Activated CD8-positive, alpha-beta memory T cell treated with anti-CD3 and anti-CD28 coated beads for 24 hours (primary cell): ENCODE measurements around the gene UBE4B.
A peak's percentile ranks its signal among the peaks of the same experiment; 100 is the strongest.
"Not testable (repeated sequence)": the region's sequence is repeated elsewhere in the genome, so short reads cannot be mapped to it uniquely, and the experiment has no call there.

Experiments
- DNase-seq: peaks from one replicate; pipeline ENCODE4 v3.0.0-alpha.2; 2020

UBE4B gene

DNA sequence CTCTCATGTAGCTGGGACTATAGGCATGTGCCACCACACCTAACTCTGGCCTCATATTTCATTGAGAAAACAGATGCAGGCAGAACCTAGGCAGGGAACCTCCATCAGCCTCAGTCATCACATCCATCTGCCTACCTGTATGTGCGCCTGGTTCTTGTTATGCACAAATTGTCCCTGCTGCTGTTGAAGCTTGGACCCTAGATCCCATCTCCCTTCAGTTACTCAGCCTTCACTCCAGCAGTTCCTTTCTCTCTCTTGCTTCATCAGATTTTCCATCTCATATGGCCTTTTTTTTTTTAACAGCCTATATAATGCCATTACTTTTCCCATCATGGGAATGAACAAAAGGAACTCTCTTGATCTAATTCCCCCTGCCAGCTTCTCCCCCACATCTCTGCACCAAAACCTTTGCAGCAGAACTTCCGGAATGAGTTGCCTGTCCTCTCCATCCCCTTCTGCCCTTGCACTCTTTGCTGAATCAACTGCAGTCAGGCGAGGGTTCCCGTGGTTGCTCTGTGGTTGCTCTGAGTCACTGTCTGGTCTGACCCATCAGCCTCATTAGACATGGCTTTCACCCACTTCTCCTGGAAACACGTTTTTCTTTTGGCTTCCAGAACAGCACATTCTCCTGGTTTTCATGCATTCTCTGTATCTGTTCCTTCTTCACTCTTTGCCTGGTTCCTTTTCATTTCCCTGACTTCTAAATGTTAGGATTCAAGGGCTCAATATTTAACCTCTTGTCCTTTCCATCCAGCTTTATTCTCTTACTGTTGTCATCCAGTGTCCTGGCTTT is 41.5 kb downstream of the UBE4B start:
- peak; percentile 76 for DNase-seq

- no peak for DNase-seq
Measured at GRCh38 chr1:10074852-10075730, 42.3 kb downstream of the UBE4B start.

- DNase-seq: no peak
Measured at GRCh38 chr1:10075732-10076131, 43.0 kb downstream of the UBE4B start.

- no peak for DNase-seq
Measured at GRCh38 chr1:10078494-10078893, 45.7 kb downstream of the UBE4B start.

DNA sequence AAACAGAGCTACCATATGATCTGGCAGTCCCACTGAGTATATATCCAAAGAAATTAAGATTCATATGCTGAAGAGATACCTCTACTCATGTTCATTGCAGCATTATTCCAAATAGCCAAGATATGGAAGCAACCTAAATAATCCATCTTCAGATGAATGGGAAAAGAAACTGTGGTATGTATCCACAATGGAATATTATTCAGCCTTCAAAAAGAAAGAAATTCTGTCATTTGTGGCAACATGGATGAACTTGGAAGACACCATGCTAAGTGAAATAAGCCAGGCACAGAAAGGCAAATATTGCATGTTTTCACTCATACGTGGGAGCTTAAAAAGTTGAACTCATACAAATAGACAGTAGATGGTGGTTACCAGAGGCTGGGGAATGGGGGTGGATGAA is 47.8 kb downstream of the UBE4B start:
- no peak for DNase-seq

DNA sequence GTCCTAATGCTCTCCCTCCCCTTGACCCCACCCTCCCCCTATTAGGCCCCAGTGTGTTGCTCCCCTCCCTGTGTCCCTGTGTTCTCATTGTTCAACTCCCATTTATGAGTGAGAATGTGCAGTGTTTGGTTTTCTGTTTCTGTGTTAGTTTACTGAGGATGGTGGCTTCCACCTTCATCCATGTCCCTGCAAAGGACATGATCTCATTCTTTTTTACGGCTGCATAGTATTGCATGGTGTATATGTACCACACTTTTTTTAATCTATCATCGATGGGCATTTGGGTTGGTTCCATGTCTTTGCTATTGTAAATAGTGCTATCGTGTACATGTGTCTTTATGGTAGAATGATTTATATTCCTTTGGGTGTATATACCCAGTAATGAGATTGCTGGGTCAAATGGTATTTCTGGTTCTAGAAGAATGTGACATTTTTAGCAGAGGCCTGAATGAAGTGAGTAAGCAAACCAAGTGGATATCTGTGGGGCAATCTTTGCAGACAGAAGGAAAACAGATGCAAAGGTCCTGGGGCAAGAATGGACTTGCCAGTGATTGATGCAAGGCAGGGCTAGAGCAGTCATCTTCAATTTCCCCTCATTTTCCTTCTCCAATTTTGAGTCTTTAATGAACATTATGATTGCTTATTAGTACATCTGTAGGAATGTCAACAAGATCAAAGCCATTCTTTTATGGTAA is 50.2 kb downstream of the UBE4B start:
- no peak for DNase-seq

GRCh38 chr1:10084045-10084444 is 51.3 kb downstream of the UBE4B start:
- no peak for DNase-seq

- no peak for DNase-seq
Measured at GRCh38 chr1:10085076-10085475, 52.3 kb downstream of the UBE4B start.

DNA sequence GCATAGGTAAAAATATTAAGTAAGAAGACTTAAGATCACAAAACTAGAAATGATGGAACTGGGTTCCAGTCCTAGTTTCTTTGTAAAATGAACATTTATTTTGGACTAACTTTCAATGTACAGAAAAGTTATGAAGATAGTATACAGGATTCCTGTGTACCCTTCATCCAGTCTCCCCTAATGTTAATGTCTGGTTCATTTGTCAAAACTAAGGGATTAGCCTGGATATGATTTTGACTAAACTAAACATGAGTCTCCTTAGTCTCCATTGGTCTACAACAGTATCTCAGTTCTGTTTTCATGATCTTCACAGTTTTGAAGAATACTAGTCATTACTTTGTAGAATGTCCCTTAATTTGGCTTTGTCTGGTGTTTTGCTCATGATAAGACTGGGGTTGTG is 54.5 kb downstream of the UBE4B start:
- no peak for DNase-seq

DNA sequence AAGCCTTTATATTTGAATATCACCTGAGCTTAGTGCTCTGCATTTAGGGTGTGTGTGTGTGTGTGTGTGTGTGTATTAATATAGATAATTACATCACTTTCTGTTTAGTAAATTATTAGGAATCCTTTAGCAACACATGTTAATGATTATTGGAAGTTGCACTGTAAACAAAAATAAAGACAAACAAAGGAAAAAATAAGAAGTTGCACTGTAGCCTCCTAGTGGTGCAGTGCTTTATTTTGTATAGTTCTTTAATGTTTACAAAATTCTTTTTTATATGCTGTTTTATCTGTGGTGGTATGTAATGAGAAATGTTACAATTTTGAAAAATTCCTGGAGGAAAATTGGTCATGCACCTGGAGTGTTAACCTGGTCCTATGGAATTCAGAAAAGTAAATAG is 69.2 kb downstream of the UBE4B start:
- DNase-seq: no peak

DNA sequence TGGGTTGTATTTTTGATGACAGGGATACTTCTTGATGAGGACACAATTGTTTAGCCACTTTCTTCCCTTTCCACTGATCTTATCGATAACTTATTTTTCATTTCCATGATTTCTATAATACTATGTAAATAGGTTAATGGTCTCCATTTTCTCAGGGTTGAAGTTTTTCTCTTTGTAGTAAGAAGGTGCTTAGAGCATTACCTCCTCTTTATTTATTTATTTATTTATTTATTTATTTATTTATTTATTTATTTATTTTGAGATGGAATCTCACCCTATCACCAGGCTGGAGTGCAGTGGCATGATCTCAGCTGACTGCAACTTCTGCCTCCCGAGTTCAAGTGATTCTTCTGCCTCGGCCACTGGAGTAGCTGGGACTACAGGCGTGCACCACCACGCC is 70.4 kb downstream of the UBE4B start:
- DNase-seq: no peak

GRCh38 chr1:10104834-10105233 is 72.1 kb downstream of the UBE4B start:
- DNase-seq: no peak

DNA sequence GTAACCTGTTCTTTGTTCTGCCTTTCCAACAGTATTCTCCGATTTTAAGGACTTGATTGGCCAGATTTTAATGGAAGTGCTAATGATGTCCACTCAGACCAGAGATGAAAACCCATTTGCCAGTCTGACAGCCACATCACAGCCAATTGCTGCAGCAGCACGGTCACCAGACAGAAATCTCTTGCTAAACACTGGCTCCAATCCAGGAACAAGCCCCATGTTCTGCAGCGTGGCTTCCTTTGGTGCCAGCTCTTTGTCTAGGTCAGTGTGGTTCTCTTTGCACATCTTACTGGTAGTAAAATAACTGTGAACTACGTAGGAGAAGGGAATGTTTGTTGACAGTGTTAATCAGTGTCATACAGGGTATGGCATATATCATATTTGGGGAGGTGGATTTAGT is 72.7 kb downstream of the UBE4B start:
- DNase-seq: no peak

GRCh38 chr1:10106241-10106640 is 73.5 kb downstream of the UBE4B start:
- no peak for DNase-seq

DNA sequence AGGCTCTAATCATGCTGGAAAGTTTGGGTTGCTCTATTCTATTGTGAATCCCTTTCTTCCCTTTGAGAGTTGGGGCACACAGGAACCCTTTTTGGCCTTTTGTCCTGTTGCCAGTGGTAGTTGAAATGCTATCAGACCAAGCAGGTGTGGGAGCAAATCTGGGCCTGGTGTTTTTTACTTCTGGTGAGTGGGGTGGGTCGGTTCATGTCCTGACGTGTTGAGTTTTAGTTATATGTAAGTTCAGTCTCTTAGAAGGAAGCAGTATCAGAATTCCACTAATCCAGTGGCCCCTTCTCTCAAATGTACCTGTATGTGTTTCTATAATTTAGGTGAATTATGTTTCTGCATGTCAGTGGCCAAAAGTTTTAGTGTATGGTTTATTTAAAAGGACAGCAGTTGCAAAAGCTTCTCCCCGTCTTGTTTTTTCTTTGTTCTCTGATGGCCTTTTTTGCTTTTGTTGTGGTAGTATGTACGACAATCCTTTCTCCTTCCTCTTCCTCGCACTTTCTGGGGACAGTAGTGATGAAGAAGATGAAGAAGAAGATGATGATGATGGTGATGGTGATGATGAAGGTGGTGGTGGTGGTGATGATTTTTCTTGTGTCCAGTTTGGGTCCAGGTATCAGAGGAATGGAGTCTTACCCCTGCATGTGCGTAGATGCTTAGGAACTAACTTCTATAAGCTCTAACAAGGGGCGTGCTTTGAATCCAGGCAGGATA is 74.2 kb downstream of the UBE4B start:
- no peak for DNase-seq

- not testable (repeated sequence) for DNase-seq
Measured at GRCh38 chr1:10107476-10107847, 74.7 kb downstream of the UBE4B start.

DNA sequence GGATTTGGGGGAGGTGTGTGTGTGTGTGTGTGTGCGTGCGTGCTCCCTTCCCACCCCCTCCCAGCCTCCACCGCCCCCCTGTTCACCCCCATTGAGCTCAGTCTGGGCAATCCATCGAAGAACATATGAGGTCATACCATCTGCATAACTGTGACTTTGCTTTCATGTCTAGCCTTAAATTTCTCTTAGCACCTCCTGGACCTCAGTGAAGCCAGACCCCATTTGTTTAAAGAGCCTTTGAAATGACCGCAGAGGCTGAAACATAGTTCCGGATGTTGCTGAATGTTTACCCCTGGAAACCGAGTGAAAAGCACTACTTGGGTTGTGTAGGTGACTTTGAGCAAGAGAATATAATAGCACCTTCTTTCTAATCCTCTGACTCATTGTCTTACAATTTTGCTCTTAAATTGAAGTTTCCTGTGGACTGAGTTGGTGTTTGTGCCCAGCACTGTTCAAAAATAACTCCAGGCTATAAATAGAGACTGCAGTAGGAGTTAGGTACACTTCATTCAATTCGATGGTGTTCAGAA is 75.4 kb downstream of the UBE4B start:
- DNase-seq: no peak

DNA sequence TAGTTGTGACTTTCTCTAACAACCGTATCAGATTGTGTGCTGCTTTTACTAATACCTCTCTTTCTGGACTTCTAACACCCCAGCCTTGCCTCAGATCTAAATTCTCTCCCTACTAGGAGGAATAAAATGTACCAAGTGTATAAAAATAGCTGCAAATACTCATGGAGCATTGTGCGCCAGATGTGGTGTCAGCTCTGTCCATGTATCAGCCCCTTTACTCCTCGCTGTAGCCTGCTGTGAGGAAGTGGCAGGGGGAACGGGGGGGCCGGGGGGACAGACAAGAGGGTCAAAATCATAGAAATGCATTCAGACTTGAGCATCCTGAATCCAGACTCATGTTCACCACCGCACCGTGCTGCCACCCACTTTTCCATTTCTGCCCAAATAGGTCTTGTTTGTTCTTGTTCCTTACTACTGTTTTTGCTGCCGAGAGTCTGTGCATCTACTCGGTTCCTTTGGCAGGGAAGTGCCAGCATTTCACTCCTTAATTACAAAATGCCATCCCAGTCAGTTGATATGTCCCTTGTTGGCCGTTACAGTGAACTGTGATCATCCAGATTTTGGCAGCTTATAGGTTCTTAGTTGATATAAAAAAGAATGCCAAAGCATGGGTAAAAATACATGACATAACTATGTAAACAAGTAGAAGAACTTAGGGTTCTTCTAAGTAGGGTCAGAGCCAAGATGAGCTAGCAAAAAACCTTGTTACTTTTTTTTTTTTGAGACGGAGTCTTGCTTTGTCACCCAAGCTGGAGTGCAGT is 76.4 kb downstream of the UBE4B start:
- no peak for DNase-seq

- DNase-seq: no peak
Measured at GRCh38 chr1:10113501-10113900, 80.7 kb downstream of the UBE4B start.

DNA sequence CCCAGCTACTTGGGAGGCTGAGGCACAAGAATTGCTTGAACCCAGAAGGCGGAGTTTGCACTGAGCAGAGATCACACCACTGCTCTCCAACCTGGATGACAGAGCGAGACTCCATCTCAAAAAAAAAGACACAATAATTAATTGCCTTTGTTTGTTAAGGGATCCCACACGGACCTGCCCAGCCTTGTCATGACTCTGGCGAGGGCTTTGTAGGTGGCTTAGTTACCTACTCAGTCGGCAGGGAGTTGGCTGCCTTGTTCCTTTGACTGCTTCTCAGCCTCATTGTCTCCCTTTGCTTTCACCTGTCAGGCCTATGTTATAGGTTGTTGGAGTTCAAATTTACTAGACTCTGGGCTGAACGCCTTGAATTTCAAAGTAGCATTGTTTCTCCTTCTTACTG is 82.0 kb downstream of the UBE4B start:
- DNase-seq: no peak

GRCh38 chr1:10117132-10117531 is 84.4 kb downstream of the UBE4B start:
- no peak for DNase-seq

GRCh38 chr1:10117865-10118264 is 85.1 kb downstream of the UBE4B start:
- no peak for DNase-seq
